Gastroesophageal sphincter (tissue), 3 donors: ENCODE results near the gene TMEFF2.

Source experiments
- EP300 ChIP-seq: sonication (generic); formaldehyde crosslinking; IDR thresholded peaks from one replicate; pipeline ENCODE4 v1.6.1; 2017; ENCODE audit warnings: antibody characterized with exemption, mild to moderate bottlenecking
- TF ChIP-seq, protein P1 (sequence below), 4 experiments: fragments of 200-600 bp in 2 of 4; fragments of 450-650 bp in 2 of 4; sonication (generic) in 1 of 4; IDR thresholded peaks; one replicate each; pipeline ENCODE4 v1.5.1; 2017 to 2019; ENCODE audit warnings: antibody characterized with exemption in 4 of 4, mild to moderate bottlenecking in 2 of 4, moderate library complexity in 2 of 4

DNA sequence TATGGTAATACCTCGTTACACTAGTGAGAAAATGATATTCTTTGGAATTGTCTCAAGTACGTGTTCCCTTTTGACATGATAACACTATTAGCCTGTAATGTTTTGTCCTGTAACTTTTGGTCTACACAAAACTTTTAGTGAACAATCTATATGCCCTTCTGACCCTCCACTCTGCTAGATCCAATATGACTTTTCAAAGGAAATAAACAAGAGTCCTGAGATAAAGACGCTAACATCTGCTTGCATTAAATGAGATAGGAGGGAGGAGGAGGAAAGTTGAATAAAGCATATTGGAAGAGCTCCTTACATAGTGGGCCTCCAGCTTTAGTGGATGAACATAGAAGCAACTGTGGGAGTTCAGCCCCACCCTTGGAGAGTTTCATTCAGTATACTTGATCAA lies 264.5 kb downstream of the TMEFF2 start:
- TF ChIP-seq, protein P1, sequence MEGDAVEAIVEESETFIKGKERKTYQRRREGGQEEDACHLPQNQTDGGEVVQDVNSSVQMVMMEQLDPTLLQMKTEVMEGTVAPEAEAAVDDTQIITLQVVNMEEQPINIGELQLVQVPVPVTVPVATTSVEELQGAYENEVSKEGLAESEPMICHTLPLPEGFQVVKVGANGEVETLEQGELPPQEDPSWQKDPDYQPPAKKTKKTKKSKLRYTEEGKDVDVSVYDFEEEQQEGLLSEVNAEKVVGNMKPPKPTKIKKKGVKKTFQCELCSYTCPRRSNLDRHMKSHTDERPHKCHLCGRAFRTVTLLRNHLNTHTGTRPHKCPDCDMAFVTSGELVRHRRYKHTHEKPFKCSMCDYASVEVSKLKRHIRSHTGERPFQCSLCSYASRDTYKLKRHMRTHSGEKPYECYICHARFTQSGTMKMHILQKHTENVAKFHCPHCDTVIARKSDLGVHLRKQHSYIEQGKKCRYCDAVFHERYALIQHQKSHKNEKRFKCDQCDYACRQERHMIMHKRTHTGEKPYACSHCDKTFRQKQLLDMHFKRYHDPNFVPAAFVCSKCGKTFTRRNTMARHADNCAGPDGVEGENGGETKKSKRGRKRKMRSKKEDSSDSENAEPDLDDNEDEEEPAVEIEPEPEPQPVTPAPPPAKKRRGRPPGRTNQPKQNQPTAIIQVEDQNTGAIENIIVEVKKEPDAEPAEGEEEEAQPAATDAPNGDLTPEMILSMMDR (IDR thresholded peaks at IDR 0.05) = no peak
- TF ChIP-seq EP300 = no peak
